K562 (cell line): ENCODE data around the gene TYMP. TPM values are rescaled to one million over a fixed set of nuclear protein-coding genes. Genes with fewer than 3 reads are reported as not detected.
A peak's percentile ranks its signal among the peaks of the same experiment; 100 is the strongest.

Source experiments
- ATF1 ChIP-seq, 2 experiments: fragments of 450-650 bp in 1 of 2; IDR thresholded peaks; 2 replicates each; pipeline ENCODE4 v1.6.1; 2016; ENCODE audit warnings: missing compliant biosample characterization in 1 of 2, missing genetic modification characterization in 1 of 2
- BRD9 ChIP-seq: fragments of 450-650 bp; IDR thresholded peaks from 2 replicates; pipeline ENCODE4 v1.6.1; 2018; ENCODE audit warnings: low read depth; ENCODE audit not compliant: partially characterized antibody
- NONO ChIP-seq, 2 experiments: fragments of 200-400 bp in 1 of 2; fragments of 450-650 bp in 1 of 2; formaldehyde crosslinking in 1 of 2; IDR thresholded peaks; 2 replicates each; pipeline ENCODE4 v1.6.1; 2017; ENCODE audit warnings: low read depth in 2 of 2, mild to moderate bottlenecking in 2 of 2, moderate library complexity in 2 of 2, low read length in 1 of 2
- PURB ChIP-seq: sonication (generic); formaldehyde crosslinking; IDR thresholded peaks from 2 replicates; pipeline ENCODE4 v1.9.0; 2021; ENCODE audit warnings: low read depth, mild to moderate bottlenecking, missing genetic modification reagents
- RBM22 ChIP-seq: fragments of 200-400 bp; formaldehyde crosslinking; IDR thresholded peaks from 2 replicates; pipeline ENCODE4 v1.6.1; 2018; ENCODE audit warnings: low read length, low read depth; ENCODE audit not compliant: poor library complexity, severe bottlenecking
- RCOR1 ChIP-seq, 2 experiments: IDR thresholded peaks; 2 replicates each; pipeline ENCODE4 v1.6.1; 2012; ENCODE audit warnings: low read depth in 2 of 2, low read length in 2 of 2, borderline replicate concordance in 1 of 2, improper control_type of control experiment in 1 of 2
- SREBF1 ChIP-seq: fragments of 150-350 bp; IDR thresholded peaks from 2 replicates; pipeline ENCODE4 v1.6.1; 2014; ENCODE audit warnings: antibody characterized with exemption, low read depth, low read length, borderline replicate concordance
- TBP ChIP-seq: optimal IDR thresholded peaks from 2 replicates; pipeline ENCODE3; 2011; ENCODE audit warnings: low read depth, low read length, improper control_type of control experiment
- XRCC4 ChIP-seq: IDR thresholded peaks from one replicate; pipeline ENCODE4 v1.6.1; 2011; ENCODE audit not compliant: insufficient read depth, insufficient read length; ENCODE audit errors: extremely low read depth
- ZBTB17 ChIP-seq: fragments of 450-650 bp; formaldehyde crosslinking; IDR thresholded peaks from 2 replicates; pipeline ENCODE4 v1.4.0; 2020; ENCODE audit warnings: mild to moderate bottlenecking
- ZBTB34 ChIP-seq: fragments of 250-450 bp; sonication (Bioruptor Pico); IDR thresholded peaks from 2 replicates; pipeline ENCODE4 v1.8.0; 2021; ENCODE audit warnings: mild to moderate bottlenecking, moderate library complexity
- ZFX ChIP-seq: sonication (generic); formaldehyde crosslinking; IDR thresholded peaks from 2 replicates; pipeline ENCODE4 v1.8.0; 2022; ENCODE audit warnings: mild to moderate bottlenecking, missing genetic modification reagents, moderate library complexity
- ZKSCAN1 ChIP-seq: fragments of 150-350 bp; IDR thresholded peaks from 2 replicates; pipeline ENCODE4 v1.6.1; 2016; ENCODE audit warnings: low read depth, low read length
- ZNF212 ChIP-seq: fragments of 450-650 bp; formaldehyde crosslinking; IDR thresholded peaks from 2 replicates; pipeline ENCODE4 v1.4.0; 2020; ENCODE audit warnings: mild to moderate bottlenecking
- ZNF24 ChIP-seq: fragments of 450-650 bp; IDR thresholded peaks from 2 replicates; pipeline ENCODE4 v1.6.1; 2016
- ZNF518B ChIP-seq: fragments of 250-450 bp; sonication (Bioruptor Pico); IDR thresholded peaks from 2 replicates; pipeline ENCODE4 v1.5.0; 2021; ENCODE audit warnings: mild to moderate bottlenecking, moderate library complexity
- ZNF740 ChIP-seq, 3 experiments: fragments of 200-800 bp in 1 of 3; sonication (Bioruptor generic) in 1 of 3; sonication (generic) in 1 of 3; formaldehyde crosslinking in 1 of 3; IDR thresholded peaks; 2 replicates each; pipeline versions ENCODE4 v1.6.1 to v1.8.0; 2016 to 2022; ENCODE audit warnings: mild to moderate bottlenecking in 2 of 3, missing compliant biosample characterization in 2 of 3, missing genetic modification characterization in 2 of 3, missing genetic modification reagents in 1 of 3
- ZNF79 ChIP-seq: fragments of 250-450 bp; sonication (Bioruptor Pico); IDR thresholded peaks from 2 replicates; pipeline ENCODE4 v1.4.0; 2020; ENCODE audit warnings: low read depth, mild to moderate bottlenecking, moderate library complexity
- polyA plus RNA-seq, 8 experiments: library from polyadenylated mRNA; depleted of rRNA in 4 of 8; stranded (reverse) in 5 of 8; unstranded in 3 of 8; fragments of >200 nt; fragmentation: Nextera tagmentation in 2 of 8; fragmentation: Illumina TruSeq in 1 of 8; extraction: Ambion mirVana in 2 of 8; extraction: Trizol in 1 of 8; gene quantifications; 2 replicates each; pipeline versions ENCODE4 v1.2.1 to v1.2.3, GENCODE V29; 2011 to 2014; ENCODE audit warnings: inconsistent platforms in 1 of 8, missing spikeins in 1 of 8
- total RNA-seq, 7 experiments: library from RNA; depleted of rRNA in 6 of 7; stranded (reverse); fragments of >200 nt in 6 of 7; fragmentation: Illumina TruSeq in 2 of 7; extraction: Trizol in 2 of 7; gene quantifications; 2 replicates each; pipeline versions ENCODE4 v1.2.1 to v1.2.3, GENCODE V29; 2011 to 2021; ENCODE audit warnings: low replicate concordance in 1 of 7
- TF ChIP-seq, protein P1 (sequence below): fragments of 250-450 bp; sonication (Bioruptor Pico); IDR thresholded peaks from 2 replicates; pipeline ENCODE4 v1.4.0; 2020

Gene TYMP
- total and polyA plus RNA-seq, 9 of the 15 experiments (the other 6 are each of a cell fraction or from before 2014, with no cell fraction given) = 0.03 to 4.0 (median 2.4) TPM; not detected in 4

GRCh38 chr22:50526108-50526833, 3.5 kb downstream of the TYMP start (continued):
- TF ChIP-seq PURB (CRISPR knock-in tag) (no peak), XRCC4 (no peak), BRD9 (no peak), ZKSCAN1 (no peak), ZNF24 (no peak), RBM22 (peak; percentile 67), ZNF79 (CRISPR knock-in tag) (no peak), SREBF1 (no peak), ZBTB34 (CRISPR knock-in tag) (no peak), ZNF212 (no peak), ZNF518B (CRISPR knock-in tag) (no peak), TBP (peak; percentile 35), ATF1 (CRISPR knock-in tag; IDR thresholded peaks at IDR 0.05) (no peak), ATF1 (tag; IDR thresholded peaks at IDR 0.05) (0 out of 2 replicates have a peak, but pooled peaks have one; percentile 17), NONO (IDR thresholded peaks at IDR 0.05; ENCODE audit: low read depth in 2 of 2, low read length in 1 of 2) (peak in 1 of 2 experiments; percentile 67; a peak in 2 of 4 replicates), RCOR1 (IDR thresholded peaks at IDR 0.05; ENCODE audit: borderline replicate concordance in 1 of 2, low read depth in 2 of 2, low read length in 2 of 2) (no peak), ZFX (CRISPR knock-in tag) (peak; percentile 77), ZBTB17 (0 out of 2 replicates have a peak, but pooled peaks have one; percentile 19), ZNF740 (CRISPR knock-in tag; IDR thresholded peaks at IDR 0.05) (no peak; the same call in 1 of the 2 replicates), ZNF740 (tag; IDR thresholded peaks at IDR 0.05) (peak in 1 of 2 experiments; percentile 70; a peak in 2 of 4 replicates)
- TF ChIP-seq, protein P1, sequence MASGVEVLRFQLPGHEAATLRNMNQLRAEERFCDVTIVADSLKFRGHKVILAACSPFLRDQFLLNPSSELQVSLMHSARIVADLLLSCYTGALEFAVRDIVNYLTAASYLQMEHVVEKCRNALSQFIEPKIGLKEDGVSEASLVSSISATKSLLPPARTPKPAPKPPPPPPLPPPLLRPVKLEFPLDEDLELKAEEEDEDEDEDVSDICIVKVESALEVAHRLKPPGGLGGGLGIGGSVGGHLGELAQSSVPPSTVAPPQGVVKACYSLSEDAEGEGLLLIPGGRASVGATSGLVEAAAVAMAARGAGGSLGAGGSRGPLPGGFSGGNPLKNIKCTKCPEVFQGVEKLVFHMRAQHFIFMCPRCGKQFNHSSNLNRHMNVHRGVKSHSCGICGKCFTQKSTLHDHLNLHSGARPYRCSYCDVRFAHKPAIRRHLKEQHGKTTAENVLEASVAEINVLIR = 0 out of 2 replicates have a peak, but pooled peaks have one; percentile 8
